K562 (cell line): Measurements from ENCODE around the gene CISD3. TPM values are rescaled to one million over a fixed set of nuclear protein-coding genes. Genes with fewer than 3 reads are reported as not detected.

Experiments
- BRD4 ChIP-seq: fragments of 200-600 bp; sonication (generic); IDR thresholded peaks from 2 replicates; pipeline ENCODE4 v1.6.1; 2017; ENCODE audit warnings: inconsistent platforms
- PYGO2 ChIP-seq: fragments of 450-650 bp; IDR thresholded peaks from 2 replicates; pipeline ENCODE4 v1.6.1; 2016; ENCODE audit warnings: mild to moderate bottlenecking, missing genetic modification characterization, moderate library complexity, missing compliant biosample characterization
- WHSC1 ChIP-seq: IDR thresholded peaks from one replicate; pipeline ENCODE4 v1.6.1; 2012; ENCODE audit warnings: low read length, control low read depth, inconsistent platforms
- ZNF274 ChIP-seq: IDR thresholded peaks from 2 replicates; pipeline ENCODE4 v1.6.1; 2011; ENCODE audit warnings: low read depth, mild to moderate bottlenecking, low read length, moderate library complexity, borderline replicate concordance
- polyA plus RNA-seq, 8 experiments: library from polyadenylated mRNA; depleted of rRNA in 4 of 8; stranded (reverse) in 5 of 8; unstranded in 3 of 8; fragments of >200 nt; fragmentation: Nextera tagmentation in 2 of 8; fragmentation: Illumina TruSeq in 1 of 8; extraction: Ambion mirVana in 2 of 8; extraction: Trizol in 1 of 8; gene quantifications; 2 replicates each; pipeline versions ENCODE4 v1.2.1 to v1.2.3, GENCODE V29; 2011 to 2014; ENCODE audit warnings: inconsistent platforms in 1 of 8, missing spikeins in 1 of 8
- total RNA-seq, 7 experiments: library from RNA; depleted of rRNA in 6 of 7; stranded (reverse); fragments of >200 nt in 6 of 7; fragmentation: Illumina TruSeq in 2 of 7; extraction: Trizol in 2 of 7; gene quantifications; 2 replicates each; pipeline versions ENCODE4 v1.2.1 to v1.2.3, GENCODE V29; 2011 to 2021; ENCODE audit warnings: low replicate concordance in 1 of 7
- TF ChIP-seq, protein P1 (sequence below): fragments of 250-450 bp; sonication (Bioruptor Pico); IDR thresholded peaks from 2 replicates; pipeline ENCODE4 v1.5.0; 2021; ENCODE audit warnings: mild to moderate bottlenecking, borderline replicate concordance
- TF ChIP-seq, protein P2 (sequence below): fragments of 150-350 bp; IDR thresholded peaks from 2 replicates; pipeline ENCODE4 v1.6.1; 2014; ENCODE audit warnings: low read depth, mild to moderate bottlenecking, low read length, borderline replicate concordance
- TF ChIP-seq, protein P3 (sequence below): fragments of 450-650 bp; IDR thresholded peaks from 2 replicates; pipeline ENCODE4 v1.6.1; 2016; ENCODE audit warnings: mild to moderate bottlenecking, moderate library complexity

CISD3 gene
- total and polyA plus RNA-seq, 9 of the 15 experiments (the other 6 are each of a cell fraction or from before 2014, with no cell fraction given): 5.0 to 60.7 (median 15.7) TPM

DNA sequence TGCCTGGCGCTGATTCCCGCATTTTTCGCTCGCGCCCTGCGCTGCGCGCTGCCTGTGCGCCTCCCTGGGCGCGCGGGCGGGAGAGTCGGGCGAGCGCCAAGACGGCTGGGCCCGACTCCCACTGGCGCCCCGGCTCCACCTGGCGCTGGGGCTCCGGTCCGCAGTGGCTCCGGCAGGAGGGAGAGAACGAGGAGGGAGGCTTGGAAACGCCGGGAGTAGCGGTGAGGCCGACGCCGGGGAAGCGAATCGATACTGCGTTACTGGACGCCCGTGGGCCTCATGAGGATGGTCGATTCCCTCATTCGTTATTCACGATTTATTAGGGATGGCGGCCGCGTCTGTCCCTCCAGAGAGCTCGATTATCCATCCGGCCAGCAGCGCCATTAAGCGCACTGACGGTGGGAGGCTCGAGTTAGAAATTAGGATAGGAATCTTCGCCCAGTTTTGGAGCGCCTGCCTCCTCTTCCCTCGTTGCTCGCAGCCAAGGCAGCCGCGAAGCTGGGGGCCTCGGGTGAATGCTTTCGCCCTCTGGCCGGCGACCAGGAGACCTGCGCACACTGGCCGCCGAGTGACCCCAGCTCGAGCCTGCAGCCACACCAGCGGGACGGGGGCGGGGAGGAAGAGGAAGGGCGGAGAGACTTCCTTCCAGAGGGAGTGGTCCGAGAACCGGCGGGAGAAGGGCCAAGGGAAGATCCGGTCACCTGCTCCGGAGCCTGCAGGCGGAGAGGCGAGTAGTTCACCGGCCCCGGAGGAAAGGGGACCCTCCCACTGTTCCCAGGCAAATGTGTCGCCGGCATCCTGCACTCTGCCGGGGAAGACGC is 19.3 kb downstream of the CISD3 start (continued):
- TF ChIP-seq PYGO2 (tag) (no peak), ZNF274 (no peak), BRD4 (no peak), WHSC1 (no peak)
- TF ChIP-seq, protein P1, sequence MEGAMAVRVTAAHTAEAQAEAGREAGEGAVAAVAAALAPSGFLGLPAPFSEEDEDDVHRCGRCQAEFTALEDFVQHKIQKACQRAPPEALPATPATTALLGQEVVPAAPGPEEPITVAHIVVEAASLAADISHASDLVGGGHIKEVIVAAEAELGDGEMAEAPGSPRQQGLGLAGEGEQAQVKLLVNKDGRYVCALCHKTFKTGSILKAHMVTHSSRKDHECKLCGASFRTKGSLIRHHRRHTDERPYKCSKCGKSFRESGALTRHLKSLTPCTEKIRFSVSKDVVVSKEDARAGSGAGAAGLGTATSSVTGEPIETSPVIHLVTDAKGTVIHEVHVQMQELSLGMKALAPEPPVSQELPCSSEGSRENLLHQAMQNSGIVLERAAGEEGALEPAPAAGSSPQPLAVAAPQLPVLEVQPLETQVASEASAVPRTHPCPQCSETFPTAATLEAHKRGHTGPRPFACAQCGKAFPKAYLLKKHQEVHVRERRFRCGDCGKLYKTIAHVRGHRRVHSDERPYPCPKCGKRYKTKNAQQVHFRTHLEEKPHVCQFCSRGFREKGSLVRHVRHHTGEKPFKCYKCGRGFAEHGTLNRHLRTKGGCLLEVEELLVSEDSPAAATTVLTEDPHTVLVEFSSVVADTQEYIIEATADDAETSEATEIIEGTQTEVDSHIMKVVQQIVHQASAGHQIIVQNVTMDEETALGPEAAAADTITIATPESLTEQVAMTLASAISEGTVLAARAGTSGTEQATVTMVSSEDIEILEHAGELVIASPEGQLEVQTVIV (CRISPR knock-in tag): no peak
- TF ChIP-seq, protein P2, sequence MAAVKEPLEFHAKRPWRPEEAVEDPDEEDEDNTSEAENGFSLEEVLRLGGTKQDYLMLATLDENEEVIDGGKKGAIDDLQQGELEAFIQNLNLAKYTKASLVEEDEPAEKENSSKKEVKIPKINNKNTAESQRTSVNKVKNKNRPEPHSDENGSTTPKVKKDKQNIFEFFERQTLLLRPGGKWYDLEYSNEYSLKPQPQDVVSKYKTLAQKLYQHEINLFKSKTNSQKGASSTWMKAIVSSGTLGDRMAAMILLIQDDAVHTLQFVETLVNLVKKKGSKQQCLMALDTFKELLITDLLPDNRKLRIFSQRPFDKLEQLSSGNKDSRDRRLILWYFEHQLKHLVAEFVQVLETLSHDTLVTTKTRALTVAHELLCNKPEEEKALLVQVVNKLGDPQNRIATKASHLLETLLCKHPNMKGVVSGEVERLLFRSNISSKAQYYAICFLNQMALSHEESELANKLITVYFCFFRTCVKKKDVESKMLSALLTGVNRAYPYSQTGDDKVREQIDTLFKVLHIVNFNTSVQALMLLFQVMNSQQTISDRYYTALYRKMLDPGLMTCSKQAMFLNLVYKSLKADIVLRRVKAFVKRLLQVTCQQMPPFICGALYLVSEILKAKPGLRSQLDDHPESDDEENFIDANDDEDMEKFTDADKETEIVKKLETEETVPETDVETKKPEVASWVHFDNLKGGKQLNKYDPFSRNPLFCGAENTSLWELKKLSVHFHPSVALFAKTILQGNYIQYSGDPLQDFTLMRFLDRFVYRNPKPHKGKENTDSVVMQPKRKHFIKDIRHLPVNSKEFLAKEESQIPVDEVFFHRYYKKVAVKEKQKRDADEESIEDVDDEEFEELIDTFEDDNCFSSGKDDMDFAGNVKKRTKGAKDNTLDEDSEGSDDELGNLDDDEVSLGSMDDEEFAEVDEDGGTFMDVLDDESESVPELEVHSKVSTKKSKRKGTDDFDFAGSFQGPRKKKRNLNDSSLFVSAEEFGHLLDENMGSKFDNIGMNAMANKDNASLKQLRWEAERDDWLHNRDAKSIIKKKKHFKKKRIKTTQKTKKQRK: no peak
- TF ChIP-seq, protein P3, sequence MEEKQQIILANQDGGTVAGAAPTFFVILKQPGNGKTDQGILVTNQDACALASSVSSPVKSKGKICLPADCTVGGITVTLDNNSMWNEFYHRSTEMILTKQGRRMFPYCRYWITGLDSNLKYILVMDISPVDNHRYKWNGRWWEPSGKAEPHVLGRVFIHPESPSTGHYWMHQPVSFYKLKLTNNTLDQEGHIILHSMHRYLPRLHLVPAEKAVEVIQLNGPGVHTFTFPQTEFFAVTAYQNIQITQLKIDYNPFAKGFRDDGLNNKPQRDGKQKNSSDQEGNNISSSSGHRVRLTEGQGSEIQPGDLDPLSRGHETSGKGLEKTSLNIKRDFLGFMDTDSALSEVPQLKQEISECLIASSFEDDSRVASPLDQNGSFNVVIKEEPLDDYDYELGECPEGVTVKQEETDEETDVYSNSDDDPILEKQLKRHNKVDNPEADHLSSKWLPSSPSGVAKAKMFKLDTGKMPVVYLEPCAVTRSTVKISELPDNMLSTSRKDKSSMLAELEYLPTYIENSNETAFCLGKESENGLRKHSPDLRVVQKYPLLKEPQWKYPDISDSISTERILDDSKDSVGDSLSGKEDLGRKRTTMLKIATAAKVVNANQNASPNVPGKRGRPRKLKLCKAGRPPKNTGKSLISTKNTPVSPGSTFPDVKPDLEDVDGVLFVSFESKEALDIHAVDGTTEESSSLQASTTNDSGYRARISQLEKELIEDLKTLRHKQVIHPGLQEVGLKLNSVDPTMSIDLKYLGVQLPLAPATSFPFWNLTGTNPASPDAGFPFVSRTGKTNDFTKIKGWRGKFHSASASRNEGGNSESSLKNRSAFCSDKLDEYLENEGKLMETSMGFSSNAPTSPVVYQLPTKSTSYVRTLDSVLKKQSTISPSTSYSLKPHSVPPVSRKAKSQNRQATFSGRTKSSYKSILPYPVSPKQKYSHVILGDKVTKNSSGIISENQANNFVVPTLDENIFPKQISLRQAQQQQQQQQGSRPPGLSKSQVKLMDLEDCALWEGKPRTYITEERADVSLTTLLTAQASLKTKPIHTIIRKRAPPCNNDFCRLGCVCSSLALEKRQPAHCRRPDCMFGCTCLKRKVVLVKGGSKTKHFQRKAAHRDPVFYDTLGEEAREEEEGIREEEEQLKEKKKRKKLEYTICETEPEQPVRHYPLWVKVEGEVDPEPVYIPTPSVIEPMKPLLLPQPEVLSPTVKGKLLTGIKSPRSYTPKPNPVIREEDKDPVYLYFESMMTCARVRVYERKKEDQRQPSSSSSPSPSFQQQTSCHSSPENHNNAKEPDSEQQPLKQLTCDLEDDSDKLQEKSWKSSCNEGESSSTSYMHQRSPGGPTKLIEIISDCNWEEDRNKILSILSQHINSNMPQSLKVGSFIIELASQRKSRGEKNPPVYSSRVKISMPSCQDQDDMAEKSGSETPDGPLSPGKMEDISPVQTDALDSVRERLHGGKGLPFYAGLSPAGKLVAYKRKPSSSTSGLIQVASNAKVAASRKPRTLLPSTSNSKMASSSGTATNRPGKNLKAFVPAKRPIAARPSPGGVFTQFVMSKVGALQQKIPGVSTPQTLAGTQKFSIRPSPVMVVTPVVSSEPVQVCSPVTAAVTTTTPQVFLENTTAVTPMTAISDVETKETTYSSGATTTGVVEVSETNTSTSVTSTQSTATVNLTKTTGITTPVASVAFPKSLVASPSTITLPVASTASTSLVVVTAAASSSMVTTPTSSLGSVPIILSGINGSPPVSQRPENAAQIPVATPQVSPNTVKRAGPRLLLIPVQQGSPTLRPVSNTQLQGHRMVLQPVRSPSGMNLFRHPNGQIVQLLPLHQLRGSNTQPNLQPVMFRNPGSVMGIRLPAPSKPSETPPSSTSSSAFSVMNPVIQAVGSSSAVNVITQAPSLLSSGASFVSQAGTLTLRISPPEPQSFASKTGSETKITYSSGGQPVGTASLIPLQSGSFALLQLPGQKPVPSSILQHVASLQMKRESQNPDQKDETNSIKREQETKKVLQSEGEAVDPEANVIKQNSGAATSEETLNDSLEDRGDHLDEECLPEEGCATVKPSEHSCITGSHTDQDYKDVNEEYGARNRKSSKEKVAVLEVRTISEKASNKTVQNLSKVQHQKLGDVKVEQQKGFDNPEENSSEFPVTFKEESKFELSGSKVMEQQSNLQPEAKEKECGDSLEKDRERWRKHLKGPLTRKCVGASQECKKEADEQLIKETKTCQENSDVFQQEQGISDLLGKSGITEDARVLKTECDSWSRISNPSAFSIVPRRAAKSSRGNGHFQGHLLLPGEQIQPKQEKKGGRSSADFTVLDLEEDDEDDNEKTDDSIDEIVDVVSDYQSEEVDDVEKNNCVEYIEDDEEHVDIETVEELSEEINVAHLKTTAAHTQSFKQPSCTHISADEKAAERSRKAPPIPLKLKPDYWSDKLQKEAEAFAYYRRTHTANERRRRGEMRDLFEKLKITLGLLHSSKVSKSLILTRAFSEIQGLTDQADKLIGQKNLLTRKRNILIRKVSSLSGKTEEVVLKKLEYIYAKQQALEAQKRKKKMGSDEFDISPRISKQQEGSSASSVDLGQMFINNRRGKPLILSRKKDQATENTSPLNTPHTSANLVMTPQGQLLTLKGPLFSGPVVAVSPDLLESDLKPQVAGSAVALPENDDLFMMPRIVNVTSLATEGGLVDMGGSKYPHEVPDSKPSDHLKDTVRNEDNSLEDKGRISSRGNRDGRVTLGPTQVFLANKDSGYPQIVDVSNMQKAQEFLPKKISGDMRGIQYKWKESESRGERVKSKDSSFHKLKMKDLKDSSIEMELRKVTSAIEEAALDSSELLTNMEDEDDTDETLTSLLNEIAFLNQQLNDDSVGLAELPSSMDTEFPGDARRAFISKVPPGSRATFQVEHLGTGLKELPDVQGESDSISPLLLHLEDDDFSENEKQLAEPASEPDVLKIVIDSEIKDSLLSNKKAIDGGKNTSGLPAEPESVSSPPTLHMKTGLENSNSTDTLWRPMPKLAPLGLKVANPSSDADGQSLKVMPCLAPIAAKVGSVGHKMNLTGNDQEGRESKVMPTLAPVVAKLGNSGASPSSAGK: peak; percentile 86
